SU-DHL-6 (cell line): Measurements from ENCODE around the gene PITPNB.

Experiments
- H2AFZ ChIP-seq: fragments of 200-600 bp; sonication (generic); 2 replicates; pipeline ENCODE4 v1.6.1; 2014; ENCODE audit warnings: low read depth, mild to moderate bottlenecking, moderate library complexity, mixed read lengths, antibody characterized with exemption, low read length; ENCODE audit not compliant: severe bottlenecking
- H3F3A ChIP-seq: fragments of 200-600 bp; shearing (Covaris generic); 2 replicates; pipeline ENCODE4 v1.6.0; 2016; ENCODE audit warnings: antibody characterized with exemption, mild to moderate bottlenecking; ENCODE audit not compliant: insufficient read depth
- H3K27ac ChIP-seq: fragments of 200-600 bp; sonication (generic); 2 replicates; pipeline ENCODE4 v1.5.1; 2016; ENCODE audit warnings: low read depth, mild to moderate bottlenecking, low read length, moderate library complexity, mixed read lengths
- H3K27me3 ChIP-seq: fragments of 200-600 bp; sonication (generic), shearing (Covaris generic); 2 replicates; pipeline ENCODE4 v1.6.0; 2014; ENCODE audit warnings: mild to moderate bottlenecking, low read length
- H3K36me3 ChIP-seq: fragments of 200-600 bp; sonication (generic); 2 replicates; pipeline ENCODE4 v1.6.1; 2014; ENCODE audit warnings: mild to moderate bottlenecking, low read length, mixed read lengths
- H3K4me2 ChIP-seq: fragments of 300-600, 200-600 bp; shearing (Covaris generic), sonication (generic); 2 replicates; pipeline ENCODE4 v1.6.0; 2014; ENCODE audit warnings: low read length, low read depth, mild to moderate bottlenecking; ENCODE audit not compliant: poor library complexity, severe bottlenecking
- H3K4me3 ChIP-seq: fragments of 200-600 bp; sonication (generic); 2 replicates; pipeline ENCODE4 v1.5.1; 2014; ENCODE audit warnings: antibody characterized with exemption, low read length, mild to moderate bottlenecking, mixed read lengths; ENCODE audit not compliant: insufficient read depth, poor library complexity, severe bottlenecking
- H3K79me2 ChIP-seq: fragments of 200-600 bp; sonication (generic); 2 replicates; pipeline ENCODE4 v1.6.1; 2014; ENCODE audit warnings: mild to moderate bottlenecking, low read length, moderate library complexity; ENCODE audit not compliant: insufficient read depth
- H3K9ac ChIP-seq: fragments of 200-600 bp; sonication (generic); 2 replicates; pipeline ENCODE4 v1.7.0; 2014; ENCODE audit warnings: mild to moderate bottlenecking, low read length
- H3K9me2 ChIP-seq: fragments of 200-600 bp; sonication (generic); replicated peaks from 2 replicates; pipeline ENCODE4 v1.6.1; 2014; ENCODE audit warnings: low read length; ENCODE audit not compliant: insufficient read depth
- H3K9me3 ChIP-seq: fragments of 200-600 bp; sonication (generic); 2 replicates; pipeline ENCODE4 v1.6.1; 2014; ENCODE audit warnings: low read length, mixed read lengths; ENCODE audit not compliant: insufficient read depth
- H4K20me1 ChIP-seq: fragments of 200-600 bp; sonication (generic); 2 replicates; pipeline ENCODE4 v1.6.1; 2014; ENCODE audit warnings: low read depth, mild to moderate bottlenecking, antibody characterized with exemption, low read length, moderate library complexity, mixed read lengths
- CTCF ChIP-seq: fragments of 200-600 bp; sonication (generic); IDR thresholded peaks from one replicate; pipeline ENCODE4 v1.5.1; 2017; ENCODE audit warnings: antibody characterized with exemption, mild to moderate bottlenecking, low read length, moderate library complexity; ENCODE audit not compliant: insufficient read depth, poor library complexity, severe bottlenecking
- EZH2phosphoT487 ChIP-seq: fragments of 200-600 bp; sonication (generic), shearing (Covaris generic); conservative IDR thresholded peaks from 2 replicates; pipeline ENCODE4 v1.6.1; 2018; ENCODE audit warnings: mild to moderate bottlenecking, antibody characterized with exemption, low read length, moderate library complexity, mixed read lengths

PITPNB gene

DNA sequence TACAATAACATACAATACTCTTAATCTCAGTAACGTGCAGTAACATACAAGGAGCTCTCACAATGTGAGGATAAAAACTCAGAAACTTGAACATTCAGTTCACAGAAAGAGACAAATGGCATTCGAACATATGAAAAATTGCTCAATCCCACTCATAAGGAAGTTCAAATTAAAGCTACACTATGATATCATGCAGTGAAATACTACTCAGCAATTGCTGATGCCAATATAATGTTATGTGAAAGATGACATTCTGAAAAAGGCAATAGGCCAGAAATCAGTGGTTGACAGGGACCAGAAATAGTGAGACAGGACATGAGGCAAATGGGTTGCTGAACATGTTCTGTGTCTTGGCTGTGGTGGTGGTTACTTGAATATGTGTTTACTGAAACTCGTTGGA lies 33.7 kb upstream of the PITPNB start:
- TF ChIP-seq CTCF: no peak
- no peak for TF ChIP-seq EZH2phosphoT487
- Histone ChIP-seq H3K9ac (no peak overlapping the region), H4K20me1 (no peaks in the 10 kb centered on the region), H3K27me3 (no peaks in the 10 kb centered on the region), H3F3A (no peaks in the 10 kb centered on the region), H3K9me3 (no peaks in the 10 kb centered on the region), H3K4me2 (no peak overlapping the region), H3K27ac (no peak overlapping the region), H3K4me3 (no peak overlapping the region), H2AFZ (no peak overlapping the region), H3K36me3 (no peaks in the 10 kb centered on the region), H3K79me2 (no peaks in the 10 kb centered on the region), H3K9me2 (no peaks in the 10 kb centered on the region)

DNA sequence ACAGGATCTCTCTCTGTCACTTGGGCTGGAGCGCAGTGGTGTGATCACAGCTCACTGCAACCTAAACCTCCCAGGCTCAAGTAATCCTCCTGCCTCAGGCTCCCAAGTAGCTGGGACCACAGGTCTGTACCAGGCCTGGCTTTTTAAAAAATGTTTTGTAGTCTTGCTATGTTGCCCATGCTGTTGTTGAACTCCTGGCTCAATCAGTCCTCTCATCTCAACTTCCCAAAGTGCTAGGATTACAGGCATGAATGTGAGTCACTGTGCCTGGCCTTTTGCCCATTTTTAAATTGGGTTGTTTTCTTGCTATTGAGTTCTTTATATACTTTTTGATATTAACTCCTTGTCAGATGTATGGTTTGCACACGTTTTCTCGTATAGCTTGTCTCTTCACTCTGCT lies 33.0 kb upstream of the PITPNB start:
- H3K36me3 ChIP-seq: no peaks in the 10 kb centered on the region
- H3K4me2 ChIP-seq: no peak overlapping the region
- H3F3A ChIP-seq: no peaks in the 10 kb centered on the region
- no peaks in the 10 kb centered on the region for H3K9me3 ChIP-seq
- no peaks in the 10 kb centered on the region for H3K9me2 ChIP-seq
- H4K20me1 ChIP-seq: no peaks in the 10 kb centered on the region
- TF ChIP-seq EZH2phosphoT487: no peak
- H3K27me3 ChIP-seq: no peaks in the 10 kb centered on the region
- H3K27ac ChIP-seq: no peak overlapping the region
- H3K79me2 ChIP-seq: no peaks in the 10 kb centered on the region
- H2AFZ ChIP-seq: no peak overlapping the region
- no peak overlapping the region for H3K9ac ChIP-seq
- H3K4me3 ChIP-seq: no peak overlapping the region

- no peak for TF ChIP-seq EZH2phosphoT487
- no peak for TF ChIP-seq CTCF
- Histone ChIP-seq H3K79me2 (no peaks in the 10 kb centered on the region), H3K27ac (no peak overlapping the region), H3K36me3 (no peaks in the 10 kb centered on the region), H3K9ac (no peak overlapping the region), H3K4me3 (no peak overlapping the region), H3K27me3 (no peaks in the 10 kb centered on the region), H3K9me3 (no peaks in the 10 kb centered on the region), H3F3A (no peaks in the 10 kb centered on the region), H3K4me2 (no peak overlapping the region), H3K9me2 (no peaks in the 10 kb centered on the region), H4K20me1 (no peaks in the 10 kb centered on the region), H2AFZ (no peak overlapping the region)
Measured at GRCh38 chr22:27949421-27949820, 30.4 kb upstream of the PITPNB start.

DNA sequence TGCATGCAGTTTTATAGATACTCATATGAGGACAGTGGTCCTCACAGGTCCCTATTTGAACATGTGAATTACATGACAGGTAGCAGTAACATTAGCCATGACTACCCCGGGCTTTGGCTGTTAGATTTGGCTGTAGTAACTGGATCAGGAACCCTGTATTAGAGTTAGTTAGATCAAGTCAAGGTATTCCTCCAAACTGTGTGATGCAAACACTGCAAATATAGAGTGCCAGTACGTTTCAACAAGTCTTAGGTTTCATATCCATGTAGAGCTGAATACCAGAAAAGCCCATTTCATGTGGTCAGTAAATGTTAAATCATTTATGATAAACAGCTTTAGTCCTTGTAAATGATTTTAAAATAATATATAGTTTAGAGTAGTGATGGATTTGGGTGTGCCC lies 29.5 kb upstream of the PITPNB start:
- Histone ChIP-seq H3K36me3 (no peaks in the 10 kb centered on the region), H3K27ac (no peak overlapping the region), H2AFZ (no peak overlapping the region), H3K9me3 (no peaks in the 10 kb centered on the region), H3K27me3 (no peaks in the 10 kb centered on the region), H3F3A (no peaks in the 10 kb centered on the region), H4K20me1 (no peaks in the 10 kb centered on the region), H3K4me2 (no peak overlapping the region), H3K9me2 (no peaks in the 10 kb centered on the region), H3K9ac (no peak overlapping the region), H3K4me3 (no peak overlapping the region), H3K79me2 (no peaks in the 10 kb centered on the region)
- TF ChIP-seq EZH2phosphoT487: no peak
- no peak for TF ChIP-seq CTCF
